ENCODE results near the gene PXYLP1. TPM values are rescaled to one million over a fixed set of nuclear protein-coding genes. Genes with fewer than 3 reads are reported as not detected.

The PXYLP1 gene
- total RNA-seq, 1 experiment from 2014 or later = 7.8 TPM

DNA sequence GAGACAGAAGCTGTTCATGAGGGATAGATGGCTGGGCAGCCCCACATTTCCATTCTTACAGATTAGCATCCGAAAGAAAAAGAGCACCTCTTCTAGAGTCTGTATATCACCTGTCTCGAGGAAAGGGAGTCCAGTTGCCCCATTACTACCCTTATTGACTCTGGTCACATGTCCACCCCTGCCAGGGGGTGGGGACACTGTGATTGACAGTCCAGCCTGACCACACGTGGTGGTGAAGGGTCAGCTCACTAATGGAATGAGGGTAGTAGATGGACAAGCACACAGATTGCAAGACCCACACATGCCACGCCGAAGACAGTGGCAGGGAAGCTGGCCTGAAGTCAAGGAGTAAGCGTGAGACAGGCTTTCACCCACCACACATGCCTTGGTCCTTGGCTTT is 45.8 kb downstream of the PXYLP1 start:
- DNase-seq = no peak
- H3K9me3 ChIP-seq (ENCODE audit: insufficient read depth, low read depth) = no peaks in the 10 kb centered on the region
- no peaks in the 10 kb centered on the region for H3K27me3 ChIP-seq (ENCODE audit: insufficient read depth, low read depth)
- TF ChIP-seq CTCF (conservative IDR thresholded peaks at IDR 0.05) = no peak
- no peak for TF ChIP-seq EZH2 (IDR thresholded peaks at IDR 0.05; ENCODE audit: low read depth)
- ChIA-PET POLR2A (ENCODE audit: unreplicated experiment) (no interaction called here), CTCF (interaction anchor here (0.7 kb wide), 1 partner anchor 46 kb away, joined by 3 read pairs; the partner anchor contains the start of gene PXYLP1)
- peaks cover 63% of the 10 kb centered on the region for H3K4me1 ChIP-seq (replicated peaks; ENCODE audit: insufficient read depth)
- no peaks in the 10 kb centered on the region for H3K9me2 ChIP-seq (ENCODE audit: insufficient read depth)
- intact Hi-C loops (cut with micrococcal nuclease; ENCODE audit: unreplicated experiment) = no loop called here
- H4K20me1 ChIP-seq (ENCODE audit: insufficient read depth) = no peaks in the 10 kb centered on the region
- BruUV-seq (replicated peaks) = no TSS peak
- H3F3A ChIP-seq (ENCODE audit: insufficient read depth, low read depth) = peaks cover 46% of the 10 kb centered on the region
- no peak overlapping the region for H2AFZ ChIP-seq
- H3K27ac ChIP-seq = peak overlapping the region; percentile 100; the same call in 1 of the 2 replicates
- no peak overlapping the region for H3K4me3 ChIP-seq
- H3K36me3 ChIP-seq (ENCODE audit: low read depth) = peaks cover 13% of the 10 kb centered on the region; the same call in 1 of the 2 replicates
- peak overlapping the region; percentile 47; the same call in 1 of the 2 replicates for H3K4me2 ChIP-seq
- no peaks in the 10 kb centered on the region for H3K79me2 ChIP-seq (ENCODE audit: low read depth)

DNA sequence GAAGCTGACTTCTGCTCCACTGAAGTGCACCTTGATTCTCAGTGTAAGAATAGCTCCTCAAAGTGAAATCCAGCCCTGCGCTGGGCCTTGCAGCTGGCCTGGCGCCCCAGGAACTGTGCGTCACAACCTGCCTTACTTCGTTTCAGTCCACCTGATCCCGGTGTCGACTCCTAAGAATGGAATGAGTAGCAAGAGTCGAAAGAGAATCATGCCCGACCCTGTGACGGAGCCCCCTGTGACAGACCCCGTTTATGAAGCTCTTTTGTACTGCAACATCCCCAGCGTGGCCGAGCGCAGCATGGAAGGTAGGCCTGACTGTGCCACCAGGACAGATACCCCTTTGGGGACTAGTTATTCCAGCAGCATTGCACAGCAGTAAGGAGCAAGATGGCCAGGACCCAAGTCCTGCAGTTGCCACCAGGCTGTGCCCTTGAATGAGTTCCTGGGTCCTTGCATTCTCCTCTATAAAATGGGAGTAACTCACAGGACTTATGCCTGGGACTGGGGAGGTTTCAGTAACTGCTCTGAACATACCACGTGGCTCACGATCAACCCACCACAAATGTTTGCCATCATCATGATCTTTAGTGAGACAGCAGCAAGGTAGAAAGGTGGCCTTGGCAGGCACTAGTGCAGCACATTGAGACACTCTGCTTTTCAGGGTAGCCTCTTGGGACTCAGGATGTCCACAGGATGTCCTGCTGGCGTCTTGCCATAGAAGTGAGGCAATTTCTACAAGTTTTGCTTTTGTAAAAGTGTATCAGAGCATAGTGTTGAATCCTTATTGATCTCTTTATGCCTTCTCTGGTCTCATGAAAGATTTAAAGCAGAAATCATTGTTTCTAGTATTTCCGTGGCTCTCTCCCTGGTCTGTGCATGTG is 46.8 kb downstream of the PXYLP1 start:
- H3K4me1 ChIP-seq (replicated peaks; ENCODE audit: insufficient read depth) = peaks cover 53% of the 10 kb centered on the region
- no peaks in the 10 kb centered on the region for H3K79me2 ChIP-seq (ENCODE audit: low read depth)
- no peak overlapping the region for H3K4me3 ChIP-seq
- H3K27me3 ChIP-seq (ENCODE audit: insufficient read depth, low read depth) = no peaks in the 10 kb centered on the region
- no peaks in the 10 kb centered on the region for H4K20me1 ChIP-seq (ENCODE audit: insufficient read depth)
- H3K36me3 ChIP-seq (ENCODE audit: low read depth) = peaks cover 13% of the 10 kb centered on the region; the same call in 1 of the 2 replicates
- H3F3A ChIP-seq (ENCODE audit: insufficient read depth, low read depth) = peaks cover 36% of the 10 kb centered on the region
- ChIA-PET POLR2A (ENCODE audit: unreplicated experiment) (no interaction called here), CTCF (interaction anchor here (1.7 kb wide), 1 partner anchor 47 kb away, joined by 11 read pairs; the partner anchor contains the start of gene PXYLP1)
- no peak overlapping the region for H3K4me2 ChIP-seq
- DNase-seq = no peak
- no peaks in the 10 kb centered on the region for H3K9me3 ChIP-seq (ENCODE audit: insufficient read depth, low read depth)
- intact Hi-C loops (cut with micrococcal nuclease; ENCODE audit: unreplicated experiment) = loop anchor here (2.0 kb wide), 1 partner anchor 86 kb away; no protein-coding TSS in a partner anchor
- TF ChIP-seq EZH2 (IDR thresholded peaks at IDR 0.05; ENCODE audit: low read depth) (no peak), CTCF (conservative IDR thresholded peaks at IDR 0.05) (no peak)
- H2AFZ ChIP-seq = no peak overlapping the region
- no peaks in the 10 kb centered on the region for H3K9me2 ChIP-seq (ENCODE audit: insufficient read depth)
- H3K27ac ChIP-seq = no peak overlapping the region
- no TSS peak for BruUV-seq (replicated peaks)

DNA sequence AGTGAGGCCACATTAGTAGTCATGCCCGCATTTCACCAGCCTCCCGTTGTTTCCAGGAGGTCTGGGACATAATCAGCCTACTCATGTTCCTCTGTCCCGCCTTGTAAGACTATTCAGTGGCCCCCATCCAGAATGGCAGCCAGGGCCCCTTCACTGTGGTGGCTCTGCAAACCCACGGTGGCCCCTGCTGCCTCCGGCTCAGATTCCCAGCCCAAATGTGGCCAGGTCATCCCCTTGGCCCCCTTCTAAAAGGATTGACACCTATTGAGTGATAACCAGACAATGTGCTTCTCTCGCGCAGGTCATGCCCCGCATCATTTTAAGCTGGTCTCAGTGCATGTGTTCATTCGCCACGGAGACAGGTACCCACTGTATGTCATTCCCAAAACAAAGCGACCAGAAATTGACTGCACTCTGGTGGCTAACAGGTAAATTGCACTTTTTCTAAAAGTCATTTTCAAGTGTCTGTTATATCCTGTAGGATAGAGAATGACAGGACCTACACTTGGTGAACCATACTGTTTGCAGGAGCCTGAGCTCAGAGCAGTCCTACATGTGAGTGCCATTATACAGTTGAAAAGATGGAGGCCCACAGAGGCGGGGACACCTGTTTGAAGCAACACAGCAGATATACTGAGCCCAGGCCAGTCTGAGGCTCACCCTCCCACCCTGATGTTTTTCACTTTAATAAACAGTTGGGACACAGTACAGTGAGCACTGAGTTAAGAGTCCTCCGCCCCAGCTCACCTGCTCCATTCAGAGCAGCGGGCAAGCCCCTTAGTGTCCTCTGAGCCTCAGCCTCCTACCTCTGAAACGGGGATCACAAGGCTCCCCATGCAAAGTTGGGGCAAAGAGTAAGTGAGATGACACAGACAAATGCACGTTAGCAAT is 47.7 kb downstream of the PXYLP1 start:
- Histone ChIP-seq H2AFZ (no peak overlapping the region), H3K27ac (no peak overlapping the region), H3K4me3 (no peak overlapping the region), H3K9me2 (ENCODE audit: insufficient read depth) (no peaks in the 10 kb centered on the region), H4K20me1 (ENCODE audit: insufficient read depth) (no peaks in the 10 kb centered on the region), H3K36me3 (ENCODE audit: low read depth) (peaks cover 15% of the 10 kb centered on the region; the same call in 1 of the 2 replicates), H3K27me3 (ENCODE audit: insufficient read depth, low read depth) (no peaks in the 10 kb centered on the region), H3K4me1 (replicated peaks; ENCODE audit: insufficient read depth) (peaks cover 44% of the 10 kb centered on the region), H3K4me2 (no peak overlapping the region), H3F3A (ENCODE audit: insufficient read depth, low read depth) (peaks cover 28% of the 10 kb centered on the region), H3K79me2 (ENCODE audit: low read depth) (no peaks in the 10 kb centered on the region), H3K9me3 (ENCODE audit: insufficient read depth, low read depth) (no peaks in the 10 kb centered on the region)
- POLR2A ChIA-PET (ENCODE audit: unreplicated experiment) = no interaction called here
- BruUV-seq (replicated peaks) = no TSS peak
- TF ChIP-seq CTCF (conservative IDR thresholded peaks at IDR 0.05) = peak; percentile 77
- no peak for TF ChIP-seq EZH2 (IDR thresholded peaks at IDR 0.05; ENCODE audit: low read depth)
- DNase-seq = no peak
- intact Hi-C loops (cut with micrococcal nuclease; ENCODE audit: unreplicated experiment) = loop anchor here (2.0 kb wide), 1 partner anchor 87 kb away; no protein-coding TSS in a partner anchor
- CTCF ChIA-PET = interaction anchor here (1.7 kb wide), 1 partner anchor 48 kb away, joined by 11 read pairs; the partner anchor contains the start of gene PXYLP1
